T47D (cell line): ENCODE measurements around the gene BCAS1.

Source experiments
- DNase-seq, 2 experiments: peaks; one replicate each; pipeline versions ENCODE4 v3.0.0 to v3.0.0-alpha.2; 2011 to 2012; ENCODE audit warnings: low read depth in 1 of 2, low spot score in 1 of 2
- JUND ChIP-seq: IDR thresholded peaks from 2 replicates; pipeline ENCODE4 v1.6.1; 2012; ENCODE audit warnings: low read depth
- in situ Hi-C: cut with HindIII; loops from 2 replicates; pipeline ENCODE4 v1.10.0; 2016; ENCODE audit warnings: low sequenced_read_pairs, low pct_unique_long_range_greater_than_20kb

Gene BCAS1

DNA sequence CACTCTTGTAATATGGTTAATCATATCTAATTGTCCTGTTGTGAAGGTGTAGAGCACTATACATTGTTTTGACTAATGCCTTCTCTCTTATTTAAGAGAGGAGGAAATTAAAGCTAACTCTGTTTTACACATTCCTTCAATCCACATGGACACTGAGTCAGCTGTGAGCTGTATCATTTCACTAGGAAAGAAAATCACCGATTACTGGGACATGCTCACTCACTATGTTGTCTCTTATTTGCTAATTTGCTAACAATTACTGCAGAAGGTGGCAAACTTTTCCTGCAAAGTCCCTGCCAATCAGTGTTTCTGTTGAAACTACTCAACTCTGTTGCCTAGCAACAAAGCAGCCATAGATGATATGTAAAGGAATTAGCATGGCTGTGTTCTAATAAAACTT lies 98.2 kb downstream of the BCAS1 start:
- in situ Hi-C loops: no loop called here

DNA sequence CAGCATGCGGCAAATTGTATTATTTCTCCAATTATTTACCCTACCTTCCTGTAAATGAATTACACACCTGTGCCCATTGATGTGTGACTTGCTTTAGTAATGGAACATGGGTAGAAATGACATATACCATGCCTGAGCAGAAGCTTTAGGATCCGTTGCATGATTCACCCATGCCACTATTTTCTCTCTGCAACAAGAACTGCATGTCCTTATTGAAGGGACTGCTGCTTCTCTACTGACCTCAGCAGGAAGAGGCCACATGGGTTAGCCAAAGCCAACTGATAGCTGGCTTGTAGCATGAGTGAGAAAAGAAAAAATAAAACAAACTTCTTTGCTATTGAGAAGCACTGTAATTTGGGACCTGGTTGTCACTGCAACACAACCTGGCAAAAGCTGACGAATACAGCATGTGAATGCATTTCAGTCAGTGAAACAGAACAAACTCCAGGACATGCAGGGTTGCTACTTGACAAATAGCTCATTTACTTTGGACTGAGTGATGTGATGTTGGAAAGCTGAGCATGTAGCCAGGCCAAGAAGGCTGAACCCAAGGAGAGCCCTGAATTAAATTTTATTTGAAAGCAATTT lies 99.2 kb downstream of the BCAS1 start:
- DNase-seq: no peak
- TF ChIP-seq JUND: no peak
- in situ Hi-C loops: no loop called here

More for the DNA sequence above, 98.2 kb downstream of the BCAS1 start:
- no peak for DNase-seq
- no peak for TF ChIP-seq JUND

DNA sequence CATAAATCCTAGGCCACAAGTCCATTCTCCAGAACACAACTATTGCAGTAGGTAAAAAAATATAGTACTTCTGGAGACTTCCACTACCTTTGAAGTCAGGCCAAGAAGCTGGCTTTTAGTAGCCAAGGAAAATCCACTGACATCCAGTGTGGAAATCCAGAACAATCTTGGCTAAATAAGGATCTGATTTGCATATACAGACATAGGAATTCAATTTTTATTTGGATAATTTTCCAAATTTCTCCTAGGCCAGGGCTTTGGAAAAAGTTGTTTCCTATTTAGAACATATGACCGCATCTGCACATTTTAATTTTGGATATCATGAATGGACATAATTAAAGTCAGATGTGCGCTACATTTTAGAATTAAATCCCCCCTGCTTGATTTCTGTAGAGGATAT lies 100.2 kb downstream of the BCAS1 start:
- TF ChIP-seq JUND: no peak
- DNase-seq: no peak
- in situ Hi-C loops: no loop called here

DNA sequence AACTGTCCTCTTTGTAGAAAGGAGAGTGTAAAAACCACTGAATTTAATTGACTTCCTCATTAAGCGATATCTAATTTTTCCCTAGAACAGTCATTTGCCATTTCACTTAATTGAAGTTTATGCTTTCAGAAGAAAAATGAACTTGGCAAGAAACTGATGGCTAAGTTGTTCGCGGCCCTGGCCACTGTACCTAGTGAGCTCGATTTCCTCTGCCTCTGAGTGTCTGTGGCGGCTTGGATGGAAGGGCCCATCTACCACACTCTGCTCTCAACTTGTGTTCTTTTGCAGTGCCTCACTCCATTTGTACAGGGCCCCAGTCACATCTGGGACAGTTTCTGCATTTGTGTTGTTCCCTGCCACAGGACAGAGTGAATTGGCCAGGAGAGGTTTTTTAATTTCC lies 102.9 kb downstream of the BCAS1 start:
- TF ChIP-seq JUND: no peak
- no peak for DNase-seq
- in situ Hi-C loops: no loop called here

- no peak for TF ChIP-seq JUND
- no peak for DNase-seq
- in situ Hi-C loops: no loop called here
Measured at GRCh38 chr20:53966774-53967398, 103.5 kb downstream of the BCAS1 start.

DNA sequence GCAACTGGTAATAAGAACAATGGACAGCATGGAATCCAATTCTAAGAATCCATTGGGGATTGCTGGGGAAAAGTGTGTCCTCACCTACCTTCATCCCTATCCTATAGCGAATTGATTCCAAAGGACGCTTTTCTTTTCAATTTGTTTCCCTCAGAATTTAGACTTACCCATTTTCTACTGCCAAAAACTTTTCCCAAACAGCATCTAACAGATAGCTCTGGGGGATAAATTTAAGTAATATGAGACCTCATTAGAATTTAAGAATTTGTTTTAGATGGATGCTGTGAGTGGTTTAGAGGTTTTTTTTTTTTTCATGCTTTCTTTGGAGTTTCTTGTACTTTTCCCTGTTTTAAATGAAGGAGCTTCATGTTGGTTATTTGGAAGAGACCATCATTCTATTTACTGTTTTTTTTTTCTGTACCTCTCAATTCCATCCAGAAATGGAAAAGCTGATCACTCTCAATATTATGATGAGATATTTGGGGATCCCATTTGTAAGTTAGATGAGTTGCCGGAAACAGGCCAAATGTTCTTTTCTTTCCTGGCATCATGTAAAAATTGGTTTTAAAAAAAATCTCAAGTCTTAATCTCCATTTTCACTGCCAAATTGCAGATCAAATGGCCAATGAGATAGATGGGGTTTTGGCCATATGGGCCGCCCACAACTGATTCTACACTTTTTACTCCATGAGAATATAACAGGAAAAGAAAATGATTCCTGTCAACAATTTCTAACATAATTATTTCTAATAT lies 105.7 kb downstream of the BCAS1 start:
- no peak for TF ChIP-seq JUND

DNA sequence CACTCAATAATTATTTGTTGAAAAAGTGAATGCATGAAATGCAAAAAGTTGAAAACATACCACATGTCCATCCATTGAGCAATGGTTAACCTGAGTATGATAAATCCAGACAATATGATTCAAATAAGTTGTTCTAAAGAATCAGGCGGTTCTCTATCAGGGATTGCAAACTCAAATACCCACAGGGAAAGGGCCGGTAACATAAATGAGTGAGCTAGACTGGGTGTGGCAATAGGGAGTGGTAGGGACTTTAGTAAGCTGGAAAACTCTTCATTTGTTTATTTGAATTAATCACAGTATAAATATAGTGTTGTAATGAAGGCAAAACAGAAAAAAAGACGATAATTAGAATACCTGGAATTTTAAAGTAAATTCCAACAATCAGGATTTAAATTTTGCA lies 106.3 kb downstream of the BCAS1 start:
- TF ChIP-seq JUND: no peak
- in situ Hi-C loops: no loop called here
- no peak for DNase-seq

More for the DNA sequence above, 105.7 kb downstream of the BCAS1 start:
- DNase-seq: no peak
- in situ Hi-C loops: no loop called here

DNA sequence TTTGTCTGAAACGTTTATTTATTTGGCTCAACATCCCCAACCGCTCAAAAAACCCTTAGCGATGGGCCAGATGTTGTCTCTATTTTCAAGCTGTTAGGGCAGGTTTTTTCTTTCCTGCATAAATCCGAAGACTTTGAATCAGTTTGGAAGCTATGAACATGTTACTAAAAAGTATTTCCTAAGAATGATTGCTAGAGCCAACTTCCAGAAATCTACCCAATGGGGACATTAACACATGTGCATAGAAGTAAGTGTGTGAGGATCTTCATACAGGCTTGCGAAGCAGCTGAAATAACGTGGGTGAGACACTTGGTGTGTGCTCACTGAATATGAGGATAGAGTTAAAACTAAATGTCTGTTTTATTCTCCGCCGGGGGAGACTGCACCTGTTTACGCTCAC lies 106.8 kb downstream of the BCAS1 start:
- no peak for DNase-seq
- no peak for TF ChIP-seq JUND
- in situ Hi-C loops: no loop called here

DNA sequence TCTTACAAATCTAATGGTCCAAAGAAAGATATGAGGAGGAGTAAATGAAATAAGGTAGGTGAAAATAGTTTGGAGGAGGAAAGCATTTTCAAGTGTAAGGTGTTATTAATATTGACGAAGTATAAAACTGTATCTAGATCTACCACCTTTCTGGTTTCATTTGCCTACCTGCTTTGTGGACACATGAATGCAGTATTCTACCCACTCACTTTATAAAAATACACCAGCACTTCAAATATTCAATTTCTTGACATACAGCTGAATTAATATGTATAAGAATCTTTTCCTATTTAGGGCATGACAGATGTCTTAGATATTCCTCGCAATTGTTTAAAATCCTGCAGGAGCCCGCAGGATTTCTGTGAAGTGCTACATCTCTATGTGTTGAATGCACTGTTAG lies 108.0 kb downstream of the BCAS1 start:
- in situ Hi-C loops: no loop called here
- no peak for DNase-seq
- no peak for TF ChIP-seq JUND

DNA sequence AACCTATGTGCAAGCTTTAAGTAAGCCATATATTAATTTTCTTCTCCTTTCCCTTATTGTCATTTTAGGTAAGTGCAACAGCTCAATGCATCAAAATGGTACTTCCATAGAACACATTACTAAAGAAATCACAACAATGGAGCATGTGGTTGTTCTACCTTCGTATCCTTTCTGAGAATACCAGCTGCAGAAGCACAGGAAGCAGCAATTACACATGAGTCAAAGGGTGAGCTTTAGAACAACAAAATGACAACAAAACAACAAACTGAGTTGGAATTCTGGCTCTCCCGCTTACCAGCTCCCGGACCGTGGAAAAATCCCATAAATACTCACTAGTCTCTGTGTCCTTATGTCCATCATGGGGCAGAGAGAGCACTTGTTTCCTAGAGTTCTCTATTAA lies 108.9 kb downstream of the BCAS1 start:
- DNase-seq: no peak
- in situ Hi-C loops: no loop called here
- no peak for TF ChIP-seq JUND

DNA sequence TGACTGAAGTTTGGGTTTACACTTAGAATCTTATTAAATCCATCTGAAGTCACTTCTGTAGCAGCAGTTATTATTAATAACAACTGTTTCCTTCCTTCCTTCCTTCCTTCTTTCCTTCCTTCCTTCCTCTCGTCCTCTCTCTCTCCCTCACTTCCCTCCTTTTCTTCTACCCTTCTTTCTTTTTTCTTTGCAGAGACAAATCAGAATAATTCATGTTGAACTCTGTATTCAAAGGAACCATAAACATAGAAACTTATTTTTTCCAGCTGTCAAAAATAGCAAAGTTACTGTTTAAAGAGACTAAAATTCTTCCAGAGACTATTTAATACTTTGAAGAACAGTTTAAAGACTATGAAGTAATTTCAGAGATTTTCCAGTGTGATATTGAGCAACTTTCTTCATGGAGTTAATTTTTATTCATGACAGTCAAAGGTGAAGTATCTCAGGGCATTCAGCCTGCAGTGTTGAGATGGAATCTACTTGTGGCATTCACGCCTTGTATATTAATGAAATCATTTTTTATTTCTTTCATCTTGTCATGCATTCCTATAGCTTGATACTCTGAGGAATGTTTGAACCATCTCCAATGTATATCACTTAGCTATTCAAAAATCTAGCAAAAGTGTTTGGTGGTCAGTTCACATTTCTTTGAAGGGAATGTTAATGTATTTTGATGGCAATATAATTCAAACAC lies 109.7 kb downstream of the BCAS1 start:
- in situ Hi-C loops: no loop called here

DNA sequence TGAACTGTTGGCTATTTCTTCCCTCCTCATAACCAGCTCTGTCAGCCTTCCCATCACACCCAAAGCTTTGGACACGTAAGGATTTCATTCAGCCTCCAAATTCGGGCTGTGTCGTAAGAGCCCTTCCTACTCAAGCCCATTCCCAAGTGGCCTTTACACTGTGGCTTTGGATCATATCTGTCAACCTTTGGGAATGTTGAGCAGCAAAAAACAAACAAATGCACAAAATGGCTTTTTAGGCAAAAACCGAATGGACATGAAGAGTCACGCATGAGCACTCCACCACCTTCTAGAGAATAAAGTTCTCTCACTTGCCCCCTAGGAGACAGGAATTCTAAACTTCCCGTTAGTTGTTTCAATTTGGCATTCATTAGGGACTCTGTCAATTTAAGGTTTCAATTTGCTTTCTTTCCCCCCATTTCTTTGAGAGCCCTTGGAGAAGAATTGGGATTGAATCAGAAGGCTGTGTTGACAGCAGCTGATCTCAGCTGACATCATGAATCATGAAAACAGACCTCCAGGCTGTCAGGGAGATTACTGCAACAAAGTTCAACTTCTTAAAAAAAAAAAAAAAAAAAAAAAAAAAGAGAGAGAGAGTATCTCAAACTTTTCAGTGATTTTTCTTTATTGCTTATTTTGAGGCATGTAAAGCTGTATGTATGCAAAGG lies 110.3 kb downstream of the BCAS1 start:
- no peak for DNase-seq
- TF ChIP-seq JUND: no peak
- in situ Hi-C loops: no loop called here

More for the DNA sequence above, 109.7 kb downstream of the BCAS1 start:
- DNase-seq: no peak
- TF ChIP-seq JUND: no peak
